HepG2 (cell line): Measurements from ENCODE around the gene ZNF557. TPM values are rescaled to one million over a fixed set of nuclear protein-coding genes. Genes with fewer than 3 reads are reported as not detected.

Experiments
- ATF5 ChIP-seq: sonication (generic); formaldehyde crosslinking; IDR thresholded peaks from 2 replicates; pipeline ENCODE4 v1.4.0; 2020; ENCODE audit warnings: mild to moderate bottlenecking, low read depth, missing genetic modification reagents
- ATF6 ChIP-seq: sonication (generic); formaldehyde crosslinking; conservative IDR thresholded peaks from 2 replicates; pipeline ENCODE4 v1.4.0; 2020; ENCODE audit warnings: missing genetic modification reagents
- ETV6 ChIP-seq: sonication (generic); formaldehyde crosslinking; conservative IDR thresholded peaks from 2 replicates; pipeline ENCODE4 v1.4.0; 2020; ENCODE audit warnings: missing genetic modification reagents
- GTF2F1 ChIP-seq: fragments of 150-350 bp; IDR thresholded peaks from 2 replicates; pipeline ENCODE4 v1.6.1; 2014; ENCODE audit warnings: low read length
- HNRNPL ChIP-seq: fragments of 200-400 bp; formaldehyde crosslinking; IDR thresholded peaks from 2 replicates; pipeline ENCODE4 v1.6.1; 2017; ENCODE audit warnings: mild to moderate bottlenecking, low read depth, low read length
- IRF1 ChIP-seq: sonication (generic); formaldehyde crosslinking; IDR thresholded peaks from 2 replicates; pipeline ENCODE4 v1.4.0; 2020; ENCODE audit warnings: low read depth, mild to moderate bottlenecking, missing genetic modification reagents
- KLF16 ChIP-seq, 2 experiments: sonication (generic) in 1 of 2; formaldehyde crosslinking in 1 of 2; IDR thresholded peaks; 2 replicates each; pipeline versions ENCODE4 v1.6.1 to v1.8.0; 2016 to 2023; ENCODE audit warnings: missing genetic modification reagents in 2 of 2, missing compliant biosample characterization in 1 of 2
- MAFF ChIP-seq: IDR thresholded peaks from 2 replicates; pipeline ENCODE4 v1.6.1; 2011; ENCODE audit warnings: low read depth, low read length, improper control_type of control experiment
- MTF1 ChIP-seq: sonication (generic); formaldehyde crosslinking; IDR thresholded peaks from 2 replicates; pipeline ENCODE4 v1.5.0; 2020; ENCODE audit warnings: missing genetic modification reagents
- MXD4 ChIP-seq: IDR thresholded peaks from 2 replicates; pipeline ENCODE4 v1.6.1; 2016; ENCODE audit warnings: mild to moderate bottlenecking, missing biosample characterization, missing genetic modification reagents
- NFKB2 ChIP-seq: sonication (generic); formaldehyde crosslinking; IDR thresholded peaks from 2 replicates; pipeline ENCODE4 v1.4.0; 2020; ENCODE audit warnings: missing genetic modification reagents, borderline replicate concordance
- RXRB ChIP-seq: IDR thresholded peaks from 2 replicates; pipeline ENCODE4 v1.6.1; 2016; ENCODE audit warnings: borderline replicate concordance, missing genetic modification reagents, missing compliant biosample characterization
- SMAD3 ChIP-seq: sonication (generic); formaldehyde crosslinking; IDR thresholded peaks from 2 replicates; pipeline ENCODE4 v1.4.0; 2020; ENCODE audit warnings: missing genetic modification reagents
- SOX5 ChIP-seq: IDR thresholded peaks from 2 replicates; pipeline ENCODE4 v1.6.1; 2016; ENCODE audit warnings: borderline replicate concordance
- SP1 ChIP-seq, 2 experiments: fragments of 450-650 bp in 1 of 2; sonication (generic) in 1 of 2; formaldehyde crosslinking in 1 of 2; IDR thresholded peaks; 2 replicates each; pipeline versions ENCODE4 v1.4.0 to v1.6.1; 2016 to 2020; ENCODE audit warnings: missing genetic modification reagents in 1 of 2
- XRCC5 ChIP-seq: fragments of 200-400 bp; formaldehyde crosslinking; optimal IDR thresholded peaks from 2 replicates; pipeline ENCODE3; 2017; ENCODE audit warnings: mild to moderate bottlenecking, low read length
- ZBTB39 ChIP-seq: sonication (generic); formaldehyde crosslinking; IDR thresholded peaks from 2 replicates; pipeline ENCODE4 v1.5.0; 2020; ENCODE audit warnings: missing genetic modification reagents
- ZBTB42 ChIP-seq: sonication (generic); formaldehyde crosslinking; IDR thresholded peaks from 2 replicates; pipeline ENCODE4 v1.5.0; 2020; ENCODE audit warnings: mild to moderate bottlenecking, missing genetic modification reagents
- ZEB1 ChIP-seq: IDR thresholded peaks from 2 replicates; pipeline ENCODE4 v1.6.1; 2012; ENCODE audit warnings: mild to moderate bottlenecking, low read depth, inconsistent platforms; ENCODE audit not compliant: insufficient replicate concordance
- ZFP41 ChIP-seq: sonication (generic); formaldehyde crosslinking; IDR thresholded peaks from 2 replicates; pipeline ENCODE4 v1.4.0; 2020; ENCODE audit warnings: mild to moderate bottlenecking, missing genetic modification reagents, borderline replicate concordance
- ZSCAN5A ChIP-seq: sonication (generic); formaldehyde crosslinking; IDR thresholded peaks from 2 replicates; pipeline ENCODE4 v1.8.0; 2022; ENCODE audit warnings: mild to moderate bottlenecking, missing genetic modification reagents, borderline replicate concordance
- ZSCAN9 ChIP-seq: IDR thresholded peaks from 2 replicates; pipeline ENCODE4 v1.6.1; 2016; ENCODE audit warnings: borderline replicate concordance
- polyA plus RNA-seq, 8 experiments: library from polyadenylated mRNA; depleted of rRNA in 3 of 8; stranded (reverse) in 7 of 8; unstranded in 1 of 8; fragments of >200 nt; fragmentation: Illumina TruSeq in 4 of 8; extraction: Trizol in 4 of 8; gene quantifications; 2 replicates each; pipeline versions ENCODE4 v1.2.1 to v1.2.3, GENCODE V29; 2011 to 2016; ENCODE audit warnings: low read depth in 4 of 8, missing spikeins in 1 of 8, mixed read lengths in 1 of 8; ENCODE audit not compliant: insufficient read depth in 1 of 8
- total RNA-seq, 5 experiments: library from RNA; depleted of rRNA; stranded (reverse); fragments of >200 nt; fragmentation: Illumina TruSeq; extraction: Trizol; gene quantifications; 2 replicates each; pipeline ENCODE4 v1.2.3, GENCODE V29; 2016; ENCODE audit warnings: low read depth in 1 of 5

ZNF557 gene
- total and polyA plus RNA-seq, 2 of the 13 experiments (the other 11 are each of a cell fraction or from before 2014, with no cell fraction given): 2.1 to 7.8 TPM

GRCh38 chr19:7098701-7099596, 29.4 kb downstream of the ZNF557 start (continued):
- TF ChIP-seq ZBTB42 (CRISPR knock-in tag) (peak; percentile 39; the same call in 1 of the 2 replicates), ATF6 (no peak), SP1 (IDR thresholded peaks at IDR 0.05) (no peak), SP1 (CRISPR knock-in tag; IDR thresholded peaks at IDR 0.05) (0 out of 2 replicates have a peak, but pooled peaks have one; percentile 50), ZBTB39 (CRISPR knock-in tag) (no peak), NFKB2 (CRISPR knock-in tag) (peak; percentile 72; the same call in 1 of the 2 replicates), XRCC5 (peak; percentile 21), ETV6 (CRISPR knock-in tag) (peak; percentile 51; the same call in 1 of the 2 replicates), ZSCAN5A (CRISPR knock-in tag) (0 out of 2 replicates have a peak, but pooled peaks have one; percentile 23), ZSCAN9 (CRISPR knock-in tag) (no peak), GTF2F1 (no peak), ZFP41 (no peak), ATF5 (CRISPR knock-in tag) (no peak), HNRNPL (peak; percentile 82), MTF1 (CRISPR knock-in tag) (no peak), KLF16 (CRISPR knock-in tag; IDR thresholded peaks at IDR 0.05) (peak in 1 of 2 experiments; percentile 43; a peak in 1 of 4 replicates), IRF1 (CRISPR knock-in tag) (no peak), MAFF (no peak), SMAD3 (CRISPR knock-in tag) (0 out of 2 replicates have a peak, but pooled peaks have one; percentile 14), ZEB1 (no peak), MXD4 (CRISPR knock-in tag) (no peak), RXRB (CRISPR knock-in tag) (peak; percentile 12; the same call in 1 of the 2 replicates), SOX5 (CRISPR knock-in tag) (no peak)
